GM12801 (cell line): Measurements from ENCODE around the gene AOPEP.

ENCODE experiments used
- TF ChIP-seq, protein P1 (sequence below): IDR thresholded peaks from one replicate; pipeline ENCODE4 v1.5.1; 2011; ENCODE audit warnings: control low read depth; ENCODE audit not compliant: insufficient read length; ENCODE audit errors: extremely low read depth

Gene AOPEP

DNA sequence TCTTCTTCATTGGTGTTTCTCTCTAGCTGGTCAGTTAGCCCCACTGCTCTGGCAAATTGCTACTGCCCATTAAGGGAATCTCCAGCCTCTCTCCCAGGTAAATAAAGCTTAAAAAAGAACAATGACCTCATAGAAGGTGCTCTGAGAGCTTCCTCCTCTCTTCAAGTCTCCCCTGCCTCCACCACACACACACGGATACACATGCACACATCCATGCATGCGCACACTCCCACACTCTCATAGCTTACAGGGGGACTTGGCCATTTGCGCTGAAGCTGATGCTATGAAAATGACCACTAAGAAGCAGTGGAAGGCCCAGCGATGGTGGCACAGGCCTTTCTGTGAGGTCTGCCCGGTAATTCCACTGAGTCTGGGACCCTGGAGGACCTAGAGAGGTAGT lies 250.9 kb downstream of the AOPEP start:
- TF ChIP-seq, protein P1, sequence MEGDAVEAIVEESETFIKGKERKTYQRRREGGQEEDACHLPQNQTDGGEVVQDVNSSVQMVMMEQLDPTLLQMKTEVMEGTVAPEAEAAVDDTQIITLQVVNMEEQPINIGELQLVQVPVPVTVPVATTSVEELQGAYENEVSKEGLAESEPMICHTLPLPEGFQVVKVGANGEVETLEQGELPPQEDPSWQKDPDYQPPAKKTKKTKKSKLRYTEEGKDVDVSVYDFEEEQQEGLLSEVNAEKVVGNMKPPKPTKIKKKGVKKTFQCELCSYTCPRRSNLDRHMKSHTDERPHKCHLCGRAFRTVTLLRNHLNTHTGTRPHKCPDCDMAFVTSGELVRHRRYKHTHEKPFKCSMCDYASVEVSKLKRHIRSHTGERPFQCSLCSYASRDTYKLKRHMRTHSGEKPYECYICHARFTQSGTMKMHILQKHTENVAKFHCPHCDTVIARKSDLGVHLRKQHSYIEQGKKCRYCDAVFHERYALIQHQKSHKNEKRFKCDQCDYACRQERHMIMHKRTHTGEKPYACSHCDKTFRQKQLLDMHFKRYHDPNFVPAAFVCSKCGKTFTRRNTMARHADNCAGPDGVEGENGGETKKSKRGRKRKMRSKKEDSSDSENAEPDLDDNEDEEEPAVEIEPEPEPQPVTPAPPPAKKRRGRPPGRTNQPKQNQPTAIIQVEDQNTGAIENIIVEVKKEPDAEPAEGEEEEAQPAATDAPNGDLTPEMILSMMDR, result no peak

DNA sequence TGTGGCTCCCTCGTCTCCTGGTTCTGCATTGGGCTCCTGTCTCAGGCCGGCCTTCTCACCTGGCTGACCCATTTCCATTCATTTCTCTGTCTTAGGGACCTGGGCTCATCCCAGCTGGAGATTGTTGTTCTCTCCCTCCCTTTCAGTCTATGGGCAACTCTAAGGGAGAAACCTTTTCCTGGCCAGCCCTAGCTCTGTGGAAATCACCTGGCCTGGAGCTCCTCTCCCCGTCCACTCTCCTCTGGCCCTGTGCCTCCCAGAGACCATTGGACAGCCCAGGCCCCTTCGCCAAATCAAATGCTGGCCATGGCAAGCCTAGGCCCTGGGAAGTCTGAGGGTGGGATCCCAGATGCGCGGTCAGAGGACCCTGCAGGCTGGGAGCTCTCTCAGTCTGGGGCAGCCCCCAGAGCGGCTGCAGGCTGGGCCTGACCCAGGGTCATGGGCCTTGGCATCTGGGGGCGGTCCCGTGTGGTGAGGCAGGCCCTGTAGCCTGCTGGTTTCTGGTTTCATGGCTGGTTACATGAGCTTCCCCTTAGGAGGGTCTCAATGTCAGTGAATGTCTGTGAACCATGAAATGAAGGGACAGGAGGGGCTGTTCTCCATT lies 253.5 kb downstream of the AOPEP start:
- TF ChIP-seq, protein P1, result no peak

DNA sequence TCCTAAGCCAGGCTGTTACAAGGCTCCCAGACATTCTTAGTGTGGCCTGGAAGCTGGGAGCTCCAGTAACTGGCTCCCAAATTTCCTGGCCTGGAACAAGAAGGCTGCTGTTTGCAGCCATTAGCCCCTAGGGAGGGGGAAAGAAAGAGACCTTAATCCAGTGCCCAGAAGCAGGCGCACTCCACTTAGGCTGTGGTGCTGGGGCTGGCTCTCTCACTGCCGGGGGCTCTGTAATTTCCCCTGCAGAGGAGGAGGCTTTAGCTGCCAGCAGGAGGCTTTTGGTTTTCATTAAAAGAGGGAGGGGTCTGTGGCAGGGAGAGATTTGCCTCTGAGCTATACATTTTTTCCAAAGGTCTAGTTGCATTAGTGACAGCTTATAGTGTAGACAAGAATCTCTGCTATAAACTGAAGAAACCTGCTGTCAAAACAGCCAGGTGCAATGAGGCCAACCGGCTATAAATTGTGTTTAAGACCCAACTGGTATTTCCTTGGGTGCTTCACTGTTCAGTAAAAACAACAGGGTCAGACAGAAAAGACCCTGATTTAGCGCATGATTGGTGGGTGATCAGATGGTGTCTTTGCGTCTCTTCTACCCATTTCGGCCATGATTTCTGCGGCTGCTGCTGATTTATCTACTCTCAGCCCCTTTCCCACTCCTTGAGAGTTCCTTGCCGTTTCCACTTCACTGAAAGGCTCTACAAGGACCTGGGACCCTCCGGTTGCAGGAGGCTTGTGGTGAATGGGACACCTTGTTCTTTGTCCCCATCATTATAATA lies 254.6 kb downstream of the AOPEP start:
- TF ChIP-seq, protein P1, result no peak

DNA sequence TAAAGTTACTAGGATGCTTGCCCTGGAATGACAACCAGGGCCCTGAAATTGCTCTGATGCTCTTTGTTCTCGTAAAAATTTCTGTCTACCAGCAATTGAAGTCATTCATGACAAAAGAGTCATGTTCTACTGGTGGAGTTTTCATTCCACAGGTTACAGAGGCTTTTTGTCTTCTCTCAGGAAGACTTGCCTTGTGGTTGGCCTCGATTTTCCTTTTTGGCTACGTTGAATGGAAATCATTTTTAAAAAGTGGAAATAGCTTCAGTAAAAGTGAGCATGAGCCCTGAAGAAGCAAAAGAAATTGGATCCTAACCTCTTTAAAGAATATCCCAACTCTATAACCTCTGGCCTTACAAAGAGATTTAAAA lies 255.2 kb downstream of the AOPEP start:
- TF ChIP-seq, protein P1, result no peak

DNA sequence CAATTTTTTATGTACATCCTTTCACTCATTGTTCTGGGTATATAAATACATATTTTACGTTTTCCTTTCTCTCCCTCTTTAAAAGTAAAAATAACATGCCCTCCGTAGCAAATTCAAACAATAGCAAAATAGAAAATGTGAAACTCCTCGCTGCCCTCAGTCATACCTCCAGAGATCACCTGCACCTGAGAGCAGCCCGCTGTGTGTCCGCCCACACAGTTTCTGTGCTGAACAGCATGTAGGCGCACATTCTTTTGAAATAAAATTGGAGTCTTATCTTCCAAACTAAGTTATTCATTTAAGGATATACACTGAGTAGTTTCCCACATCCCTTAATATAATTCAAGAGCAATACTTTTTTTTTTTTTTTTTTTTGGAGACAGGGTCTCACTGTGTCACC lies 255.7 kb downstream of the AOPEP start:
- TF ChIP-seq, protein P1, result no peak

DNA sequence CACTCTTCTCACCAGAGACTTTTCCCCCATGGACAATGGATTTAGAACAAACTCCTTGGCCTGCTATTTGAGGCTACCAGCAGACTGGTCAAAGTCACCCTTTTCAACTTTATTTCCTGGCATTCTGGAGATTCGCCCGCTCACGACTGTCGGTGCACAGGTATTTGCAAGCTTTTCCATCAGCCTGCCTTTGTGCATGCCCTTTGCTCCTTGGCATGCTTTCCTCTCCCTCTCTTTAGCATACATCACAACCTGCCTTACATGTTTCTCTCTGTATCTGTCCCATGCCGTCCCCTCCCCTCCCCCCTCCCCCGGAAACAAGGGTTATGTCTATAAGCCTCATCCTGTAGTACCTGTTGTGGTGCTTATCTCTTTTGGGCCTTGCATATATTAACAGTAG lies 257.1 kb downstream of the AOPEP start:
- TF ChIP-seq, protein P1, result no peak

DNA sequence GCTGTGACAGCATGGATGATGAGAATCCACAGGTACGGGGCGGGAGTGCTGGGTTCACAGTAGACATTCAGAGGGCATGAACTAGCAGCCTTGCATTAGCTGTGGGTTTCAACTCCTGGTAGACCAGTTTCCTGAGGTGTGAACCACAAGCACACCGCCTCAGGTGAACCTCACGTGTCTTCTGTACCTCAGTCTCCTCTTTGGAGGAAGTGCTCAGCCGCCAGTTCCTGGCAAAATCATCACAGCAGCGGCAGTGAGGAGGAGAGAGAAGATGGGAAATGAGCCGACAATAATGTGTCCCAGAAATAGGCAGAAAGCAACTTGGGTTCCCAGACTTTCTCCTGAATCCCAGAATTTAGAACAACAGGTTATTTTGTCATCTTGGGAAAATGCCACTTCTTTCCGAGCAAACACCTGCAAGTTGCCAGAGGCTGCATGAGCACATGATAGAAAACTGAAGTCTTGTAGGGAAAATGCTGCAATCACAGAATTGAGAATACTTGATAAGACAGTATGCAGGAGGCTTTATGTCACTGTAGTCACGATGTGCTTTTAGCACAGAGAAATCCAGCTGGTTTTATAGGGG lies 258.5 kb downstream of the AOPEP start:
- TF ChIP-seq, protein P1, result no peak
